ENCODE data around the gene LEP. TPM values are rescaled to one million over a fixed set of nuclear protein-coding genes. Genes with fewer than 3 reads are reported as not detected.

Gene LEP
- total RNA-seq, 1 experiment from 2014 or later = not detected

DNA sequence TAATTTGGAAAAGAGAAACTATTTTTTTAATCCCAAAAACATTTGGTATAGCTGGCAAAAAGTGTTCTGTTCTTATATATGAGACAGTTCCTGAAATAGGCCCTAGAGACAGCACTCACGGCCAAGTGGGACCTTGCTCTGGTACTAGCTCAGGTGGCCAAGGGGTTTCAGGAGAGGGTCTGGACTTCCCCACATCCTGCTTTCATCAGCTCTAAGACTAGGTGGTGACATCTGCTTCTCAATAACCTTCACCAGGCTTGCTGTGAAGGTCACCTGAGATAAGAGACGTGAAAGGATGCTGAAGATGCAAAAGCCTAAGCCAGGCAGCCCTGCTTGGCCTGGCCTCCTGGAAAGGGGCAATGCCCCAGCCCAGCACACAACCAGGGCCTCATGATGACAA, 62.1 kb downstream of the LEP start:
- H3K9me3 Mint-ChIP-seq = peaks cover 0 to 1% of the 10 kb centered on the region in 2 experiments; a peak in 2 of 5 replicates
- no peak overlapping the region for H3K4me3 Mint-ChIP-seq
- Histone ChIP-seq H3K4me1 (ENCODE audit: insufficient read depth, low read length) (peaks cover 11% of the 10 kb centered on the region; the same call in 1 of the 2 replicates), H3K23me2 (ENCODE audit: insufficient read length, low read depth, low read length, poor library complexity, severe bottlenecking) (no peaks in the 10 kb centered on the region), H2BK120ac (ENCODE audit: low read depth, low read length, poor library complexity, severe bottlenecking) (no peak overlapping the region), H3K56ac (ENCODE audit: insufficient read length, low read depth, low read length) (no peak overlapping the region), H2AK5ac (ENCODE audit: insufficient read length, low read length) (no peak overlapping the region), H3K14ac (ENCODE audit: insufficient read depth, low read length) (no peak overlapping the region), H4K5ac (ENCODE audit: insufficient read length, low read depth, low read length) (no peak overlapping the region), H4K8ac (replicated peaks; ENCODE audit: insufficient read length, low read depth, low read length) (no peak overlapping the region), H2AFZ (ENCODE audit: low read length) (no peak overlapping the region), H3K79me1 (ENCODE audit: insufficient read depth, low read depth, low read length, poor library complexity, severe bottlenecking) (no peaks in the 10 kb centered on the region), H3K18ac (ENCODE audit: insufficient read length, low read depth, low read length) (no peak overlapping the region), H3K23ac (ENCODE audit: insufficient read length, low read depth, low read length) (no peak overlapping the region), H4K20me1 (ENCODE audit: control insufficient read depth, insufficient read depth, insufficient read length) (no peaks in the 10 kb centered on the region), H2BK20ac (ENCODE audit: low read depth, low read length, poor library complexity, severe bottlenecking) (no peak overlapping the region), H2BK12ac (ENCODE audit: insufficient read length, low read depth, low read length) (no peak overlapping the region), H3K79me2 (ENCODE audit: insufficient read depth, low read length) (no peaks in the 10 kb centered on the region), H2BK5ac (ENCODE audit: insufficient read length, low read length) (no peak overlapping the region), H2BK15ac (ENCODE audit: low read depth, low read length) (no peak overlapping the region), H3K4me2 (ENCODE audit: insufficient read depth, insufficient read length, low read length) (no peak overlapping the region), H3K27ac (ENCODE audit: insufficient read length, low read depth, low read length) (no peak overlapping the region), H3K9ac (ENCODE audit: extremely low read depth, insufficient read length, low read length) (no peak overlapping the region), H3K27me3 (ENCODE audit: insufficient read depth, low read length) (no peaks in the 10 kb centered on the region), H3T11ph (ENCODE audit: low read length) (no peak overlapping the region), H3K4ac (ENCODE audit: low read depth, low read length) (no peak overlapping the region), H4K91ac (ENCODE audit: insufficient read length, low read depth, low read length) (no peak overlapping the region), H3K9me3 (ENCODE audit: control insufficient read depth, low read depth, low read length) (no peaks in the 10 kb centered on the region)
- peaks cover 20 to 47% (median 34%) of the 10 kb centered on the region in 3 experiments for H3K36me3 Mint-ChIP-seq (ENCODE audit: insufficient read depth in 1 of 3, low read depth in 3 of 3)
- TF ChIP-seq, protein P1, sequence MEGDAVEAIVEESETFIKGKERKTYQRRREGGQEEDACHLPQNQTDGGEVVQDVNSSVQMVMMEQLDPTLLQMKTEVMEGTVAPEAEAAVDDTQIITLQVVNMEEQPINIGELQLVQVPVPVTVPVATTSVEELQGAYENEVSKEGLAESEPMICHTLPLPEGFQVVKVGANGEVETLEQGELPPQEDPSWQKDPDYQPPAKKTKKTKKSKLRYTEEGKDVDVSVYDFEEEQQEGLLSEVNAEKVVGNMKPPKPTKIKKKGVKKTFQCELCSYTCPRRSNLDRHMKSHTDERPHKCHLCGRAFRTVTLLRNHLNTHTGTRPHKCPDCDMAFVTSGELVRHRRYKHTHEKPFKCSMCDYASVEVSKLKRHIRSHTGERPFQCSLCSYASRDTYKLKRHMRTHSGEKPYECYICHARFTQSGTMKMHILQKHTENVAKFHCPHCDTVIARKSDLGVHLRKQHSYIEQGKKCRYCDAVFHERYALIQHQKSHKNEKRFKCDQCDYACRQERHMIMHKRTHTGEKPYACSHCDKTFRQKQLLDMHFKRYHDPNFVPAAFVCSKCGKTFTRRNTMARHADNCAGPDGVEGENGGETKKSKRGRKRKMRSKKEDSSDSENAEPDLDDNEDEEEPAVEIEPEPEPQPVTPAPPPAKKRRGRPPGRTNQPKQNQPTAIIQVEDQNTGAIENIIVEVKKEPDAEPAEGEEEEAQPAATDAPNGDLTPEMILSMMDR (conservative IDR thresholded peaks at IDR 0.05) = no peak
- no CpG with 5 or more reads among the region's 2 CpGs for WGBS (ENCODE audit: extremely low coverage, insufficient read length, low lambda C conversion rate)
- DNase-seq = no peak
- peaks cover 33 to 35% of the 10 kb centered on the region in 2 experiments for H3K4me1 Mint-ChIP-seq
- no peak overlapping the region for H3K27ac Mint-ChIP-seq
- H3K27me3 Mint-ChIP-seq (ENCODE audit: low read depth) = no peaks in the 10 kb centered on the region

All from H9 (cell line).